Uterus (tissue), 4 donors: Measurements from ENCODE around the gene RASSF3. TPM values are rescaled to one million over a fixed set of nuclear protein-coding genes. Genes with fewer than 3 reads are reported as not detected.

ENCODE experiments used
- DNase-seq, 2 donors: peaks; one replicate each; pipeline ENCODE4 v3.0.0-alpha.2; 2019 to 2020
- H3K27ac ChIP-seq, 2 donors: fragments of 200-600 bp; sonication (generic); 1 replicate in 1 of 2; 2 replicates in 1 of 2; pipeline ENCODE4 v1.5.1; 2016 to 2018
- H3K27me3 ChIP-seq, 2 donors: fragments of 200-600 bp; sonication (generic); one replicate each; pipeline ENCODE4 v1.5.1; 2018 to 2019; ENCODE audit warnings: control low read depth in 1 of 2
- H3K36me3 ChIP-seq, 2 donors: fragments of 200-600 bp; sonication (generic); one replicate each; pipeline ENCODE4 v1.5.1; 2019; ENCODE audit warnings: control low read depth in 1 of 2
- H3K4me1 ChIP-seq, 2 donors: fragments of 200-600 bp; sonication (generic); one replicate each; pipeline ENCODE4 v1.5.1; 2018 to 2019; ENCODE audit warnings: control low read depth in 1 of 2
- H3K4me3 ChIP-seq, 2 donors: fragments of 200-600 bp; sonication (generic); 1 replicate in 1 of 2; 2 replicates in 1 of 2; pipeline ENCODE4 v1.5.1; 2018 to 2019; ENCODE audit warnings: mild to moderate bottlenecking in 1 of 2
- H3K9me3 ChIP-seq, 2 donors: fragments of 200-600 bp; sonication (generic); one replicate each; pipeline ENCODE4 v1.5.1; 2019; ENCODE audit warnings: control low read depth in 1 of 2
- POLR2A ChIP-seq, 2 donors: fragments of 450-650 bp; IDR thresholded peaks; one replicate each; pipeline ENCODE4 v1.6.1; 2016; ENCODE audit warnings: antibody characterized with exemption in 2 of 2, mild to moderate bottlenecking in 1 of 2, moderate library complexity in 1 of 2
- intact Hi-C: fragments of 100-400 bp; cut with DNase I; formaldehyde crosslinking; loops from one replicate; pipeline ENCODE4 v1.15.1; 2023; ENCODE audit warnings: low total_unique reads
- total RNA-seq, 4 donors: library from RNA; depleted of rRNA in 3 of 4; stranded (reverse); fragments of >200 nt in 3 of 4; gene quantifications; one replicate each; pipeline versions ENCODE4 v1.1.0 to v1.2.4, GENCODE V29; 2014 to 2023
- TF ChIP-seq, protein P1 (sequence below), 4 experiments: fragments of 200-600 bp in 2 of 4; fragments of 450-650 bp in 2 of 4; sonication (generic) in 2 of 4; IDR thresholded peaks; one replicate each; pipeline ENCODE4 v1.5.1; 2016 to 2019; ENCODE audit warnings: antibody characterized with exemption in 4 of 4, mild to moderate bottlenecking in 2 of 4, moderate library complexity in 1 of 4
- donor health status: DM: yes; HTN: yes; CAD: no.

Gene RASSF3
- total RNA-seq, 4 donors from 2014 or later, result 17.7 to 64.7 (median 29.2) TPM

DNA sequence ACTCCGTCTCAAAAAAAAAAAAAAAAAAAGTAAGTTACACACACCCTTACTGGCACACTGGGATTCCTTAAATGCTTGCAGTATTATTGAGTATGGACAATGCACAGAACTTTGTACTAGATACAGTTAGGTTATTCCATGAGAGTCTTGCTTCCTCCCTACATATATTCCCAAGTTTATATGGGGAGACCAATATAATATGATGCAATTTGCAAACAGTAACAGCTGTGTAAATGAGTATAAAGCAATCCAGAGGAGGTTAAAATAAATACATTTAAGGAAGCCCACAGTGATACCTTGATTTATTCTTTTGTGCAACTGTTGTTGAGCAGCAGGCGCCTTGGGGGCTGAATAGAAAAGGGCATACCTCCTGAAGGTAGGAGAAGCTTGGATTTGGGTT lies 26.6 kb downstream of the RASSF3 start:
- Histone ChIP-seq H3K9me3 (no peaks in the 10 kb centered on the region), H3K27me3 (no peaks in the 10 kb centered on the region), H3K4me1 (peaks cover 0 to 4% of the 10 kb centered on the region in 2 donors), H3K4me3 (no peak overlapping the region), H3K36me3 (no peaks in the 10 kb centered on the region), H3K27ac (peak overlapping the region in 1 of 2 donors; percentile 8)
- TF ChIP-seq, protein P1, sequence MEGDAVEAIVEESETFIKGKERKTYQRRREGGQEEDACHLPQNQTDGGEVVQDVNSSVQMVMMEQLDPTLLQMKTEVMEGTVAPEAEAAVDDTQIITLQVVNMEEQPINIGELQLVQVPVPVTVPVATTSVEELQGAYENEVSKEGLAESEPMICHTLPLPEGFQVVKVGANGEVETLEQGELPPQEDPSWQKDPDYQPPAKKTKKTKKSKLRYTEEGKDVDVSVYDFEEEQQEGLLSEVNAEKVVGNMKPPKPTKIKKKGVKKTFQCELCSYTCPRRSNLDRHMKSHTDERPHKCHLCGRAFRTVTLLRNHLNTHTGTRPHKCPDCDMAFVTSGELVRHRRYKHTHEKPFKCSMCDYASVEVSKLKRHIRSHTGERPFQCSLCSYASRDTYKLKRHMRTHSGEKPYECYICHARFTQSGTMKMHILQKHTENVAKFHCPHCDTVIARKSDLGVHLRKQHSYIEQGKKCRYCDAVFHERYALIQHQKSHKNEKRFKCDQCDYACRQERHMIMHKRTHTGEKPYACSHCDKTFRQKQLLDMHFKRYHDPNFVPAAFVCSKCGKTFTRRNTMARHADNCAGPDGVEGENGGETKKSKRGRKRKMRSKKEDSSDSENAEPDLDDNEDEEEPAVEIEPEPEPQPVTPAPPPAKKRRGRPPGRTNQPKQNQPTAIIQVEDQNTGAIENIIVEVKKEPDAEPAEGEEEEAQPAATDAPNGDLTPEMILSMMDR (IDR thresholded peaks at IDR 0.05), result no peak
- no peak for TF ChIP-seq POLR2A (IDR thresholded peaks at IDR 0.05)
- no peak for DNase-seq
- intact Hi-C loops, result no loop called here

DNA sequence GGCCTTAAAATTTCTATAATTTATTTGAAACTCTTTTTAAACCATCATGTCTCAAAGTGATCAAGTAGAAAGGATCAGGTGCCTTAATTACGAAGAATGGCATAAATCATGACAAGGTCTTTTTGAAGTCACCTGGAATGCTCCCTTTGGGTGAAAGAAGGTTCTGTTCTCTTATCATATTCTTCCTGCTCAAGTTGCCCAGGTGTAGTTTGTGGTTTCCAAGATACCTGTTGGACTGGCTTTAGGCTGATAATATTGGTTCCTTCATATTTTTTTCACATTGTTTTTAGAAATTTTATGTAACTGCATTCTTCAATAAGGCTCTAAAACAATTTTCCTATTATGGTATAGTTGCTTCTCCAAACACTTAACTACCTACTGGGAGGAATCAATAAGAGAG lies 29.2 kb downstream of the RASSF3 start:
- Histone ChIP-seq H3K4me3 (no peak overlapping the region), H3K36me3 (no peaks in the 10 kb centered on the region), H3K27ac (no peak overlapping the region), H3K27me3 (no peaks in the 10 kb centered on the region), H3K9me3 (no peaks in the 10 kb centered on the region), H3K4me1 (no peaks in the 10 kb centered on the region)
- intact Hi-C loops, result no loop called here
- DNase-seq, result no peak
- TF ChIP-seq, protein P1 (IDR thresholded peaks at IDR 0.05), result no peak
- TF ChIP-seq POLR2A (IDR thresholded peaks at IDR 0.05), result no peak

DNA sequence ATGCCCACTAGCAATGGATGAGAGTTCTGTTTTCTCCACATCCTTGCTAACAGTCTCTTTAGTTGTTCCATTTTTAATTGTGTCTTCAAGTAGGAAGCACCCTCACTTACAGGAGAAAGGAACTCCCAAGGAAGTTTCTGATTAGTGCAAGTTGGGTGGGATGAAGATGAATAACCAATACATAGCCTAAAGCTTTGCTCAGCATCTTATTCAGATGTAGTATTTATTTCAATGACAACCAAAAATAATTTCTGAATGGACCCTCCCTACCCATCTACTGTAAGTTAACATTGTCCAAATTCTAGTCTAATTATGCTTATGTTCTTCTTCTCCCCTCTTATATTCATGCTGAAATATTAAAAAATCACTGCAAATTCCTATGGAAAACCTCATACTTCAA lies 36.0 kb downstream of the RASSF3 start:
- intact Hi-C loops, result no loop called here
- H3K27me3 ChIP-seq, result no peaks in the 10 kb centered on the region
- no peak overlapping the region for H3K4me3 ChIP-seq
- no peaks in the 10 kb centered on the region for H3K9me3 ChIP-seq
- DNase-seq, result no peak
- no peaks in the 10 kb centered on the region for H3K36me3 ChIP-seq
- H3K27ac ChIP-seq, result no peak overlapping the region
- TF ChIP-seq POLR2A (IDR thresholded peaks at IDR 0.05), result no peak
- TF ChIP-seq, protein P1 (IDR thresholded peaks at IDR 0.05), result no peak
- no peaks in the 10 kb centered on the region for H3K4me1 ChIP-seq

DNA sequence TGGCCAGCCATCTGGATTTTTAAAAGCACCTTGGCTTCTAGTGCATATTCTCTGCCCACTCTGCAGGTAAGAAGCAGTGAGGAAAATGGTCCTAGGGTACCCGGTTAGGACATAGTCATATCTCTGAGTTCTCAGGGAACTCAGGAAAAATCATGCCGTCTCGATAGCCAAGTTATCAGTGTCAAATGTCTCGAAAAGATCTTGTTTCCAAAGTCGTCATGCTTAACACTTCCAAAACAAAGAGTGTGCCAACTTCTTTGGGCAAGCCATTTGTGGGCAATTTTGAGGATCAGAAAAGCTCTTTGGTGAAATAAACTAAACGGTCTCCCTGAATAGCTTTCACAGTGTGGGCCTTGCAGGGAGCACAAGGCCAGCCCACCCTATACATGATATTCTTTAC lies 39.2 kb downstream of the RASSF3 start:
- H3K27me3 ChIP-seq, result no peaks in the 10 kb centered on the region
- H3K36me3 ChIP-seq, result no peaks in the 10 kb centered on the region
- DNase-seq, result no peak
- no peak overlapping the region for H3K27ac ChIP-seq
- H3K4me1 ChIP-seq, result no peaks in the 10 kb centered on the region
- TF ChIP-seq, protein P1 (IDR thresholded peaks at IDR 0.05), result no peak
- TF ChIP-seq POLR2A (IDR thresholded peaks at IDR 0.05), result no peak
- H3K4me3 ChIP-seq, result no peak overlapping the region
- H3K9me3 ChIP-seq, result no peaks in the 10 kb centered on the region
- intact Hi-C loops, result no loop called here

DNA sequence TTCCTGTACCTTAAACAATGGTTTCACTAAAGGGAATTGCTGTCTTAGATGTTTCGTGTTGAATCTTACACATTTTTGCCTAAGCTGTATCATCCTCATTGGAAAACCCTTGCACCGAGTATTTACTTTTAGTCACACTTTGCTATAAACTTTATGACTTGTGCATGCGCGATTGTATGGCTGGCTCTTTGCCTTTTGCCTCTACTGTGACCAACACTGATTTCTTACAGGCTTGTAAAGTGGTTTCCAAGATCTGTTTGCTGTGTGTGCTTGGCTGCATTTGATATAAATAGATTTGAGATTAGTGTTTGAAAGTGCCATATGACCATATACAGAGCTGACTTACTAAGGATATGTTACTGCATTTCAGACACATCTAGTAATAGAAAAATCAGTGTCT lies 40.5 kb downstream of the RASSF3 start:
- no peak for DNase-seq
- H3K4me3 ChIP-seq, result no peak overlapping the region
- H3K4me1 ChIP-seq, result peaks cover 0 to 8% of the 10 kb centered on the region in 2 donors
- no peak for TF ChIP-seq POLR2A (IDR thresholded peaks at IDR 0.05)
- TF ChIP-seq, protein P1 (IDR thresholded peaks at IDR 0.05), result no peak
- no peaks in the 10 kb centered on the region for H3K9me3 ChIP-seq
- H3K27ac ChIP-seq, result no peak overlapping the region
- no peaks in the 10 kb centered on the region for H3K36me3 ChIP-seq
- no peaks in the 10 kb centered on the region for H3K27me3 ChIP-seq
- intact Hi-C loops, result no loop called here
